Measurements from ENCODE around the gene RABGAP1L. TPM values are rescaled to one million over a fixed set of nuclear protein-coding genes. Genes with fewer than 3 reads are reported as not detected.

Gene RABGAP1L
- total and polyA plus RNA-seq, 2 of the 4 experiments (the other 2 are of a cell fraction): 7.9 to 26.7 TPM

GRCh38 chr1:174391716-174392115 lies 232.4 kb downstream of the RABGAP1L start:
- Histone ChIP-seq H3K18ac (ENCODE audit: low read depth, low read length) (no peak overlapping the region), H4K5ac (ENCODE audit: low read depth, low read length) (no peak overlapping the region), H3K4me1 (ENCODE audit: control insufficient read depth, insufficient read depth, low read length) (no peaks in the 10 kb centered on the region), H4K91ac (ENCODE audit: insufficient read depth, low read depth, low read length) (no peak overlapping the region), H3K27ac (ENCODE audit: insufficient read depth, low read length) (no peak overlapping the region), H2BK15ac (ENCODE audit: low read depth, low read length) (no peak overlapping the region), H4K8ac (ENCODE audit: low read depth in 2 of 2, low read length in 2 of 2) (no peak overlapping the region), H4K20me1 (ENCODE audit: insufficient read depth, low read length) (no peaks in the 10 kb centered on the region), H3K9ac (ENCODE audit: low read depth, low read length) (no peak overlapping the region), H2BK120ac (ENCODE audit: low read depth, low read length) (no peak overlapping the region), H3K14ac (replicated peaks; ENCODE audit: low read depth, low read length) (no peak overlapping the region), H3K4me2 (ENCODE audit: low read depth, low read length) (no peak overlapping the region), H2AK5ac (ENCODE audit: low read depth, low read length) (no peak overlapping the region), H3K27me3 (ENCODE audit: control insufficient read depth, insufficient read depth, low read length) (no peaks in the 10 kb centered on the region), H3K4ac (ENCODE audit: low read depth, low read length) (no peak overlapping the region), H3K9me3 (ENCODE audit: control insufficient read depth, insufficient read depth, low read length) (peaks cover 1% of the 10 kb centered on the region; the same call in 1 of the 2 replicates), H2AK9ac (replicated peaks; ENCODE audit: low read depth, low read length, poor library complexity) (no peak overlapping the region), H3K79me1 (ENCODE audit: low read depth in 1 of 2, low read length in 2 of 2) (no peaks in the 10 kb centered on the region), H3K4me3 (ENCODE audit: insufficient read depth, low read depth, low read length) (no peak overlapping the region), H2AFZ (replicated peaks; ENCODE audit: low read length, poor library complexity) (no peak overlapping the region), H3K56ac (ENCODE audit: extremely low read depth, insufficient read depth, low read length) (no peak overlapping the region), H3K23ac (ENCODE audit: low read depth, low read length) (no peak overlapping the region), H3K36me3 (ENCODE audit: control insufficient read depth, insufficient read depth, low read length) (peaks cover 2% of the 10 kb centered on the region; the same call in 1 of the 2 replicates), H2BK5ac (ENCODE audit: low read depth, low read length, poor library complexity, severe bottlenecking) (no peak overlapping the region), H3K9me1 (ENCODE audit: insufficient read depth, low read length) (no peaks in the 10 kb centered on the region), H2BK20ac (ENCODE audit: low read depth, low read length) (no peak overlapping the region)
- ChIA-PET CTCF (no interaction called here), POLR2A (ENCODE audit: unreplicated experiment) (no interaction called here)
- no peak for TF ChIP-seq BHLHE40 (IDR thresholded peaks at IDR 0.05; ENCODE audit: low read depth, low read length)
- no peak for TF ChIP-seq ELK1 (IDR thresholded peaks at IDR 0.05; ENCODE audit: borderline replicate concordance, low read depth, low read length)
- no peak for TF ChIP-seq CTCF (conservative IDR thresholded peaks at IDR 0.05; ENCODE audit: low read depth, low read length)
- TF ChIP-seq MAZ (IDR thresholded peaks at IDR 0.05; ENCODE audit: borderline replicate concordance, low read depth, low read length): no peak
- no peak for TF ChIP-seq MXI1 (IDR thresholded peaks at IDR 0.05; ENCODE audit: borderline replicate concordance, low read depth, low read length)
- no peak for TF ChIP-seq NFE2L2 (IDR thresholded peaks at IDR 0.05; ENCODE audit: low read depth, low read length)
- DNase-seq (no peak), ATAC-seq (ENCODE audit: low read depth) (no peak)
- in situ Hi-C loops (cut with MboI; ENCODE audit: low sequenced_read_pairs): no loop called here
- dilution Hi-C loops (cut with HindIII; ENCODE audit: low sequenced_read_pairs, unreplicated experiment): no loop called here
- BruUV-seq (replicated peaks): no TSS peak
- intact Hi-C loops (cut with micrococcal nuclease): no loop called here
